Thyroid gland (tissue), 4 donors: ENCODE data around the gene WNT9B. TPM values are rescaled to one million over a fixed set of nuclear protein-coding genes. Genes with fewer than 3 reads are reported as not detected.

Source experiments
- DNase-seq, 2 donors: peaks; one replicate each; pipeline ENCODE4 v3.0.0-alpha.2; 2019
- H3K27ac ChIP-seq, 3 donors: fragments of 200-600 bp; sonication (generic); 1 replicate in 2 of 3; 2 replicates in 1 of 3; pipeline ENCODE4 v1.5.1; 2016 to 2019; ENCODE audit warnings: mild to moderate bottlenecking in 1 of 3, moderate library complexity in 1 of 3
- H3K27me3 ChIP-seq: fragments of 200-600 bp; sonication (generic); one replicate; pipeline ENCODE4 v1.5.1; 2019
- H3K36me3 ChIP-seq, 2 donors: fragments of 200-600 bp; sonication (generic); one replicate each; pipeline ENCODE4 v1.5.1; 2016 to 2019
- H3K4me1 ChIP-seq, 2 donors: fragments of 200-600 bp; sonication (generic); one replicate each; pipeline ENCODE4 v1.5.1; 2017 to 2019
- H3K4me3 ChIP-seq, 3 donors: fragments of 200-600 bp; sonication (generic); replicated peaks in 1 of 3; 1 replicate in 2 of 3; 2 replicates in 1 of 3; pipeline ENCODE4 v1.5.1; 2016; ENCODE audit warnings: mild to moderate bottlenecking in 1 of 3
- H3K9me3 ChIP-seq: fragments of 200-600 bp; sonication (generic); one replicate; pipeline ENCODE4 v1.5.1; 2017
- POLR2A ChIP-seq, 2 donors: fragments of 450-650 bp; IDR thresholded peaks; one replicate each; pipeline ENCODE4 v1.6.1; 2017; ENCODE audit warnings: antibody characterized with exemption in 2 of 2, mild to moderate bottlenecking in 2 of 2, moderate library complexity in 1 of 2
- WGBS, 2 donors: methylation state at CpG; one replicate each; pipeline ENCODE4 v1.1.5; 2017; 5-methylcytosine and 5-hydroxymethylcytosine counted together
- intact Hi-C: fragments of 100-400 bp; cut with DNase I; formaldehyde crosslinking; loops from one replicate; pipeline ENCODE4 v1.15.1; 2023
- total RNA-seq, 4 donors: library from RNA; depleted of rRNA; stranded (reverse); fragments of >200 nt; gene quantifications; one replicate each; pipeline ENCODE4 v1.2.3, GENCODE V29; 2016
- TF ChIP-seq, protein P1 (sequence below), 6 experiments: fragments of 200-600 bp in 3 of 6; fragments of 450-650 bp in 3 of 6; sonication (generic) in 3 of 6; IDR thresholded peaks; one replicate each; pipeline ENCODE4 v1.5.1; 2016 to 2019; ENCODE audit warnings: antibody characterized with exemption in 6 of 6, mild to moderate bottlenecking in 2 of 6, inconsistent platforms in 1 of 6, moderate library complexity in 1 of 6

The WNT9B gene
- total RNA-seq, 4 donors from 2014 or later: 1.2 TPM; not detected in 3

DNA sequence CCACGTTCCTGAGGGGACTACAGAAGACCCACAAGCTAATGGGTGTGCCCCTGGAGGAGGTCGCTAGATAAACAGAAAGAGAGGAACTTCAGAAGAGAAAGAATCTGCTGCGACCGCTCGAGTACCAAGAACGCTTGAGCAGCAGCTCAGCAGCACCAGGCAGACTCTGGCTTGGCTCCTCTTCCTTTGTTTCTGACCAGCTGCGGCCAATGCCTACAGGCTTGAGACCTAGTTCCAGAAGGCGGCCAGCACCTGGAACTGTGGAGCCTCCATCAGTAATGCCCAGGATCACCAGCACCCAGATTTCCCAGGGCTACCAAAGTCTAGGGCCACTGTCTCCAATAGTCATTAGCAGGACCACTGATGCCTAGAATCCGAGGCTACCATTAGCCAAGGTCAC is 45.6 kb downstream of the WNT9B start:
- no peaks in the 10 kb centered on the region for H3K9me3 ChIP-seq
- DNase-seq: no peak
- no peak overlapping the region for H3K27ac ChIP-seq
- TF ChIP-seq POLR2A (IDR thresholded peaks at IDR 0.05): no peak
- TF ChIP-seq, protein P1, sequence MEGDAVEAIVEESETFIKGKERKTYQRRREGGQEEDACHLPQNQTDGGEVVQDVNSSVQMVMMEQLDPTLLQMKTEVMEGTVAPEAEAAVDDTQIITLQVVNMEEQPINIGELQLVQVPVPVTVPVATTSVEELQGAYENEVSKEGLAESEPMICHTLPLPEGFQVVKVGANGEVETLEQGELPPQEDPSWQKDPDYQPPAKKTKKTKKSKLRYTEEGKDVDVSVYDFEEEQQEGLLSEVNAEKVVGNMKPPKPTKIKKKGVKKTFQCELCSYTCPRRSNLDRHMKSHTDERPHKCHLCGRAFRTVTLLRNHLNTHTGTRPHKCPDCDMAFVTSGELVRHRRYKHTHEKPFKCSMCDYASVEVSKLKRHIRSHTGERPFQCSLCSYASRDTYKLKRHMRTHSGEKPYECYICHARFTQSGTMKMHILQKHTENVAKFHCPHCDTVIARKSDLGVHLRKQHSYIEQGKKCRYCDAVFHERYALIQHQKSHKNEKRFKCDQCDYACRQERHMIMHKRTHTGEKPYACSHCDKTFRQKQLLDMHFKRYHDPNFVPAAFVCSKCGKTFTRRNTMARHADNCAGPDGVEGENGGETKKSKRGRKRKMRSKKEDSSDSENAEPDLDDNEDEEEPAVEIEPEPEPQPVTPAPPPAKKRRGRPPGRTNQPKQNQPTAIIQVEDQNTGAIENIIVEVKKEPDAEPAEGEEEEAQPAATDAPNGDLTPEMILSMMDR (IDR thresholded peaks at IDR 0.05): no peak
- intact Hi-C loops: no loop called here
- no peaks in the 10 kb centered on the region for H3K36me3 ChIP-seq
- H3K4me3 ChIP-seq: no peak overlapping the region
- H3K27me3 ChIP-seq: no peaks in the 10 kb centered on the region
- no peaks in the 10 kb centered on the region for H3K4me1 ChIP-seq
- 57 to 62% methylated on average over 8 to 9 of the region's 9 CpGs for WGBS, 2 donors

DNA sequence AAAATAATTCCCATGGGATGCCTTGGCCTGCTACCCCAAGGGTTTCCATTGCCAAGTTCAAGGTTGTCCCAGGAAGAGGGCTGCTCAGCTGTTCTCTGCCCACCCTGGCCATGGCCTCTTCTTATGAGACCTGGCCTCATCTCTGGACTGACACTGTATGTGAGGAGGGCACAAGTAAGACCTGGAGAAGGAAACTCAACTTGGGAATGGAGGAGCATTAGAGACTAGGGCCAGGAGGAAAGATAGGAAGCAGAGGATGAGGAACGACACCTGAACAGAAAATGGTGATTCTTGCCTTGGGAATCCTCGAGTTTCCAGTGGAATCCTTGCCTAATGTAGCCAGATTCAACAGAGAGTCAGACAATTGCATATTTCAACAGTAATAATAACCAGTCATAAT is 47.0 kb downstream of the WNT9B start:
- intact Hi-C loops: no loop called here
- no peak for DNase-seq
- 78 to 79% methylated on average over 2 of the region's 2 CpGs for WGBS, 2 donors
- no peak overlapping the region for H3K27ac ChIP-seq
- H3K27me3 ChIP-seq: no peaks in the 10 kb centered on the region
- H3K9me3 ChIP-seq: no peaks in the 10 kb centered on the region
- no peaks in the 10 kb centered on the region for H3K36me3 ChIP-seq
- H3K4me3 ChIP-seq: no peak overlapping the region
- H3K4me1 ChIP-seq: no peaks in the 10 kb centered on the region
- no peak for TF ChIP-seq POLR2A (IDR thresholded peaks at IDR 0.05)
- TF ChIP-seq, protein P1 (IDR thresholded peaks at IDR 0.05): no peak

DNA sequence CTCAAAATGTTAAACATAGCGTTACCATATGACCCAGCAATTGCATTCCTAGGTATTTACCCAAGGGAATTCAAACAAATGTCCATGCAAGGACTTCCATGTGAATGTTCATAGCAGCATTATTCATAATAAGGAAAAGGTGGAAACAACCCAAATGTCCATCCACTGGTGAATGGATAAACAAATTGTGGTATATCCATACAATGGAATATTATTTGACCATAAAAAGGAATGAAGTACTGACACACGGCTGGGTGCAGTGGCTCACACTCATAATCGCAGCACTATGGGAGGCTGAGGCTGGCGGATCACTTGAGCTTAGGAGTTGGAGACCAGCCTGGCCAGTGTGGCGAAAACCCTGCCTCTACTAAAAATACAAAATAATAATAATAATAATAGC is 47.5 kb downstream of the WNT9B start:
- no peaks in the 10 kb centered on the region for H3K4me1 ChIP-seq
- no peaks in the 10 kb centered on the region for H3K27me3 ChIP-seq
- H3K9me3 ChIP-seq: no peaks in the 10 kb centered on the region
- TF ChIP-seq, protein P1 (IDR thresholded peaks at IDR 0.05): no peak
- TF ChIP-seq POLR2A (IDR thresholded peaks at IDR 0.05): no peak
- no peaks in the 10 kb centered on the region for H3K36me3 ChIP-seq
- intact Hi-C loops: no loop called here
- DNase-seq: no peak
- no peak overlapping the region for H3K4me3 ChIP-seq
- no peak overlapping the region for H3K27ac ChIP-seq
- 93 to 99% methylated on average over 5 of the region's 5 CpGs for WGBS, 2 donors

DNA sequence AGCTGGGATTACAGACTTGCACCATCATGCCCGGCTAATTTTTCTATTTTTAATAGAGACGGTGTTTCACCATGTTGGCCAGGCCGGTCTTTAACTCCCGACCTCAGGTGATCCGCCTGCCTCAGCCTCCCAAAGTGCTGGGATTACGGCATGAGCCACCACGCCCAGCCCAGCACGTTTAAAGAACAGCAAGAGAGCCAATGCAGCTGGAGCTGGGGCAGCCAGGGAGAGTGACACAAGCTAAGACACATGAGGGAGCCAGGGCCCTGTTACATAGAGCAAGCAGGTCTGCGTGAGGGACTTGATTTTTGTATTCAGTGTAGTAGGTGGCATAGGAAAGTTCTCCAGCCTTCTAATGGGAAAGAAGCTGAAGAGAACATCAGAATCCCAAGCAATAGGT is 49.9 kb downstream of the WNT9B start:
- WGBS, 2 donors: 78 to 81% methylated on average over 9 of the region's 9 CpGs
- TF ChIP-seq POLR2A (IDR thresholded peaks at IDR 0.05): no peak
- TF ChIP-seq, protein P1 (IDR thresholded peaks at IDR 0.05): no peak
- Histone ChIP-seq H3K9me3 (no peaks in the 10 kb centered on the region), H3K36me3 (no peaks in the 10 kb centered on the region), H3K4me1 (no peaks in the 10 kb centered on the region), H3K27me3 (no peaks in the 10 kb centered on the region), H3K4me3 (no peak overlapping the region), H3K27ac (no peak overlapping the region)
- intact Hi-C loops: no loop called here
- no peak for DNase-seq

DNA sequence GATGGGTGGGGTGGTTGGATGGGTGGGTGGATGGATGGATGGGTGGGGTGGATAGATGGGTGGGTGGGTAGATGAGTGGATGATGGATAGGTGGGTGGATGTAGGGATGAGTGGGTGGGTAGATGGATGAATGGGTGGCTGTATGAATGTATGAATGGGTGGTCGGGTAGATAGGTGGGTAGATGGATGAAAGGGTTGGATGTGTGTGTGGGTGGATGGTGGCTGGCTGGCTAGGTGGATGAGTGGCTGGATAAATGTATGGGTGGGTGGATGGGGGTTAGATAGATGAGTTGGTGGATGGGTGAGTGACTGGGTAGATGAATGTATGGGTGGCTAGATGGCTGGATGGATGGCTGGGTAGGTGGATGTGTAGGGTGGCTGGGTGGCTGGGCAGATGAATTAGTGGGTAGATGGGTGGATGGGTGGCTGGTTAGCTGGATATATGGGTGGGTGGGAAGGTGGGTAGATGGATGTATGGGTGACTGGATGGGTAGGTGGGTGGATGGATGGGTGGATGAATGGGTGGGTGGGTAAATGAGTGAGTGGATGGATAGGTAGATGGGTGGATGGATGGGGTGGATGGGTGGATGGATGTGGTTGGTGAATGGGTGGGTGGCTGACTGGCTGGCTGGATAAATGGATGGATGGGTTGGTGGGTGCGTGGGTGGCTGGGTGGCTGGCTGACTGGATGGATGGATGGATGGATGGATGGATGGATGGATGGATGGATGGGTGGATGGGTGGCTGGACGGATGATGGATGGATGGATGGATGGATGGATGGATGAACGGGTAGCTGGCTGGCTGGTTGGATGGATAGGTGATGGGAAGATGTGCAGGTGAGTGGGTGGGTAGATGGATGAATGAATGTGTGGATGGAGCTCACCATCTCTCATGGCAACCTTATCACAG is 52.6 kb downstream of the WNT9B start:
- Histone ChIP-seq H3K4me3 (no peak overlapping the region), H3K36me3 (no peaks in the 10 kb centered on the region), H3K27ac (no peak overlapping the region), H3K9me3 (no peaks in the 10 kb centered on the region), H3K27me3 (no peaks in the 10 kb centered on the region), H3K4me1 (no peaks in the 10 kb centered on the region)
- intact Hi-C loops: no loop called here
- WGBS, 2 donors: 89 to 93% methylated on average over 4 of the region's 4 CpGs
- TF ChIP-seq, protein P1 (IDR thresholded peaks at IDR 0.05): no peak
- no peak for TF ChIP-seq POLR2A (IDR thresholded peaks at IDR 0.05)
- no peak for DNase-seq
